Mammary epithelial cell (primary cell): Measurements from ENCODE around the gene NDUFV2.

ENCODE experiments used
- EZH2 ChIP-seq: IDR thresholded peaks from 2 replicates; pipeline ENCODE4 v1.6.1; 2012; ENCODE audit warnings: low read length, inconsistent platforms, borderline replicate concordance
- TF ChIP-seq, protein P1 (sequence below), 2 donors: IDR thresholded peaks in 1 of 2; conservative IDR thresholded peaks in 1 of 2; 2 replicates each; pipeline ENCODE4 v1.5.1; 2011 to 2012; ENCODE audit warnings: inconsistent platforms in 2 of 2, low read length in 2 of 2, mild to moderate bottlenecking in 2 of 2, control low read depth in 1 of 2, low read depth in 1 of 2; ENCODE audit not compliant: insufficient read depth in 1 of 2; ENCODE audit errors: extremely low read depth in 1 of 2

- TF ChIP-seq, protein P1, sequence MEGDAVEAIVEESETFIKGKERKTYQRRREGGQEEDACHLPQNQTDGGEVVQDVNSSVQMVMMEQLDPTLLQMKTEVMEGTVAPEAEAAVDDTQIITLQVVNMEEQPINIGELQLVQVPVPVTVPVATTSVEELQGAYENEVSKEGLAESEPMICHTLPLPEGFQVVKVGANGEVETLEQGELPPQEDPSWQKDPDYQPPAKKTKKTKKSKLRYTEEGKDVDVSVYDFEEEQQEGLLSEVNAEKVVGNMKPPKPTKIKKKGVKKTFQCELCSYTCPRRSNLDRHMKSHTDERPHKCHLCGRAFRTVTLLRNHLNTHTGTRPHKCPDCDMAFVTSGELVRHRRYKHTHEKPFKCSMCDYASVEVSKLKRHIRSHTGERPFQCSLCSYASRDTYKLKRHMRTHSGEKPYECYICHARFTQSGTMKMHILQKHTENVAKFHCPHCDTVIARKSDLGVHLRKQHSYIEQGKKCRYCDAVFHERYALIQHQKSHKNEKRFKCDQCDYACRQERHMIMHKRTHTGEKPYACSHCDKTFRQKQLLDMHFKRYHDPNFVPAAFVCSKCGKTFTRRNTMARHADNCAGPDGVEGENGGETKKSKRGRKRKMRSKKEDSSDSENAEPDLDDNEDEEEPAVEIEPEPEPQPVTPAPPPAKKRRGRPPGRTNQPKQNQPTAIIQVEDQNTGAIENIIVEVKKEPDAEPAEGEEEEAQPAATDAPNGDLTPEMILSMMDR (conservative IDR thresholded peaks at IDR 0.05 in 1 of 2, IDR thresholded peaks at IDR 0.05 in 1 of 2; ENCODE audit: extremely low read depth in 1 of 2, insufficient read depth in 1 of 2, low read depth in 1 of 2, low read length in 2 of 2), result no peak
- TF ChIP-seq EZH2, result no peak
These were observed 34.7 kb upstream of the NDUFV2 start for GRCh38 chr18:9067823-9068222.
